Fibroblast of mammary gland (primary cell): ENCODE results near the gene STIM1.

Experiments
- DNase-seq: peaks from one replicate; pipeline ENCODE4 v3.0.0-alpha.2; 2010; ENCODE audit warnings: low read depth
- H3K4me3 ChIP-seq: 2 replicates; pipeline ENCODE4 v1.5.1; 2011; ENCODE audit warnings: low read depth, mild to moderate bottlenecking, low read length, moderate library complexity; ENCODE audit not compliant: control insufficient read depth
- TF ChIP-seq, protein P1 (sequence below): conservative IDR thresholded peaks from 2 replicates; pipeline ENCODE4 v1.5.1; 2011; ENCODE audit warnings: low read depth, low read length, inconsistent platforms; ENCODE audit not compliant: control insufficient read depth, insufficient read depth

Gene STIM1

GRCh38 chr11:4071914-4072313 is 216.4 kb downstream of the STIM1 start:
- H3K4me3 ChIP-seq = no peak overlapping the region
- DNase-seq = no peak
- TF ChIP-seq, protein P1, sequence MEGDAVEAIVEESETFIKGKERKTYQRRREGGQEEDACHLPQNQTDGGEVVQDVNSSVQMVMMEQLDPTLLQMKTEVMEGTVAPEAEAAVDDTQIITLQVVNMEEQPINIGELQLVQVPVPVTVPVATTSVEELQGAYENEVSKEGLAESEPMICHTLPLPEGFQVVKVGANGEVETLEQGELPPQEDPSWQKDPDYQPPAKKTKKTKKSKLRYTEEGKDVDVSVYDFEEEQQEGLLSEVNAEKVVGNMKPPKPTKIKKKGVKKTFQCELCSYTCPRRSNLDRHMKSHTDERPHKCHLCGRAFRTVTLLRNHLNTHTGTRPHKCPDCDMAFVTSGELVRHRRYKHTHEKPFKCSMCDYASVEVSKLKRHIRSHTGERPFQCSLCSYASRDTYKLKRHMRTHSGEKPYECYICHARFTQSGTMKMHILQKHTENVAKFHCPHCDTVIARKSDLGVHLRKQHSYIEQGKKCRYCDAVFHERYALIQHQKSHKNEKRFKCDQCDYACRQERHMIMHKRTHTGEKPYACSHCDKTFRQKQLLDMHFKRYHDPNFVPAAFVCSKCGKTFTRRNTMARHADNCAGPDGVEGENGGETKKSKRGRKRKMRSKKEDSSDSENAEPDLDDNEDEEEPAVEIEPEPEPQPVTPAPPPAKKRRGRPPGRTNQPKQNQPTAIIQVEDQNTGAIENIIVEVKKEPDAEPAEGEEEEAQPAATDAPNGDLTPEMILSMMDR = no peak

- no peak overlapping the region for H3K4me3 ChIP-seq
- TF ChIP-seq, protein P1 = peak; percentile 94
- DNase-seq = peak; percentile 82
These were observed 217.3 kb downstream of the STIM1 start for GRCh38 chr11:4072668-4073285.

DNA sequence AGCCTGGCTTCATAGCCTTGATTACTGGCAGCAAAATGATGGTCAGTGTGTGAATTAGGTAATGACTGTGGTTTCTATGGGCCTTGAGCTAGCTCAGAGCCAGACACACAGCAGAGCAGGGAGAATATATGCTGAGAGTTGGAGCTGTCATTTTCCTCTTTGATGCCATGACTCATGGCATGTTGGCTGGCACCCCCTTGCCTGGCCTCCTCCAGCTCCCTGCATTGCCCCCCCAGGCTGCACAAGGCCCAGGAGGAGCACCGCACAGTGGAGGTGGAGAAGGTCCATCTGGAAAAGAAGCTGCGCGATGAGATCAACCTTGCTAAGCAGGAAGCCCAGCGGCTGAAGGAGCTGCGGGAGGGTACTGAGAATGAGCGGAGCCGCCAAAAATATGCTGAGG is 218.8 kb downstream of the STIM1 start:
- TF ChIP-seq, protein P1 = no peak
- no peak for DNase-seq

DNA sequence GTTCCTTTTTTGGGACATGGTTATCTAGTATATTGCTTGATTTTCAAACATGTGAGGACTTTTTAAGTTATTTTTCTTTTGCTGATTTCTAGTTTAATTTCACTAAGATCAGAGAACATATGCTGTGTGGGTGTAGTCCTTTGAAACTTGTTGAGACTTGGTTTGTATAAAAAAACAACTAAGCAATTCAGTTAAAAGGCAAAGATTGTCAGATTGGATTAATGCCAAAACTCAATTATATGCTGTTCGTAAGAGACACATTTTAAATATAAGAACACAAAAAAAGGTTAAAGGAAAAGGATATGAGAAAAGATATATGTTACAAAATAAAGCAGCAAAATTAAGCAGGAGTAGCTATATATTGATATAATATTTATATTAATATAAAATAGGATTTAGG is 221.3 kb downstream of the STIM1 start:
- TF ChIP-seq, protein P1 = no peak
- DNase-seq = no peak
- H3K4me3 ChIP-seq = no peak overlapping the region

More for the DNA sequence above, 218.8 kb downstream of the STIM1 start:
- H3K4me3 ChIP-seq = no peak overlapping the region

- DNase-seq = no peak
- TF ChIP-seq, protein P1 = no peak
- H3K4me3 ChIP-seq = no peak overlapping the region
These were observed 227.7 kb downstream of the STIM1 start for GRCh38 chr11:4083198-4083597.

- DNase-seq = no peak
- TF ChIP-seq, protein P1 = no peak
- H3K4me3 ChIP-seq = no peak overlapping the region
These were observed 229.1 kb downstream of the STIM1 start for GRCh38 chr11:4084406-4085125.
